HG02938 (cell line): Measurements from ENCODE around the gene AGR2.
"Not testable (repeated sequence)": the region's sequence is repeated elsewhere in the genome, so short reads cannot be mapped to it uniquely, and the experiment has no call there.

Source experiments
- ATAC-seq: cut with Tn5 transposase; IDR thresholded peaks from one replicate; pipeline ENCODE4 v1.9.1; 2021; ENCODE audit warnings: mild to moderate bottlenecking, moderate library complexity; ENCODE audit not compliant: unreplicated experiment

Gene AGR2

GRCh38 chr7:16774986-16775385 is 29.8 kb downstream of the AGR2 start:
- ATAC-seq = no peak

DNA sequence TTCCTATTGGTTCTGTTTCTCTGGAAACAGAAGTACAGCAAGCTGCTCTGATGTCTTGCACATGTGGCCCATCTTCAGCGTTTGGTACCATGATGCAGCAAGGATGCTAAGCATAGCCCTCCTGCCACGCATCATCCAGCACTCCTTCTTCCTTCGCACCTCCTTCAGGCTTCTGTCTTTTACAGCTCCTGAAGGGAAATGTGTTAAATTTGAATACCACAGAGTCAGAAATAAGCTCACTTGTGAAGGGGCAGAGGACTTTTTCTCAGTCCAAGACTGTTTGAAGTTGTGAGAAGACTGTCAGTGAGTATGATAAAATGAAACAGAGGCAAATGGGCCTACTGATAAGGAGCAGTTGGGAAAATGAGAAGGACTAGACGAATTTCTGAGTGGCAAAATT is 30.5 kb downstream of the AGR2 start:
- no peak for ATAC-seq

GRCh38 chr7:16773884-16774283 is 30.9 kb downstream of the AGR2 start:
- ATAC-seq = no peak

GRCh38 chr7:16773326-16773725 is 31.5 kb downstream of the AGR2 start:
- ATAC-seq = no peak

GRCh38 chr7:16770657-16771329 is 34.0 kb downstream of the AGR2 start:
- ATAC-seq = no peak

DNA sequence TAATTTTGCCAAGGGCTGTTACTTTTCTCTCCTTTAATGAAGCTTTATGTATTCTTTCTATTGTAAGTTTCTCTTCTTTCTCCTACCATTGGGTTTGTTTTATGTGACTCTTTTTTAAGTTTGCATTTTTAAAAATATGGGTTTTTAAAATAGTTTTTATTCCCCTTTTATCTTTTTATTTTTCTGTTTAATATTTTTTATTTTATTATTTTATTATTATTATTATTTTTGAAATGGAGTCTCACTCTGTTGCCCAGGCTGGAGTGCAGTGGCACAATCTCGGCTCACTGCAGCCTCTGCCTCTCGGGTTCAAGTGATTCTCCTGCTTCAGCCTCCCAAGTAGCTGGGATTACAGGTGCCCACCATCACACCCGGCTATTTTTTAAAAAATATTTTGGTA is 34.8 kb downstream of the AGR2 start:
- ATAC-seq = not testable (repeated sequence)

DNA sequence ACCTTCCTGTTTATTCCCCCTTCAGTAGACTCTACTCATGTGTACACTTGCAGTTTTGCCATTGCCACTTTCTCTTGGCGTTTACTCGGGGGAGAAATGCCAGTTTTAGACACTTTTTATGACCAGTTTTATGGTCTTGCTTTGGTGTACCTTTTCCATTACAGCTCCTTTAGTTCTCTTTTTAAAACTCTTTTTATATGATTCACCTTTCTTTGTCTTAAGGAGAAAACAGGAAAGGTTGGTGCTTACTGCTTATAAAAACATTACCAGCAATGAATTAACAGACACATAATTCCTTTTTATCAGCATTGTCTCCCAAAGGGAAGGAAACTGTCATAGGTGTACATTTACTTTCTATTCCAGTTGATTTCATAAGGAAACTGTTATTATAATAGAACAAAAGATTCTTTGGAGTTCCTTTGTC is 39.4 kb downstream of the AGR2 start:
- no peak for ATAC-seq

GRCh38 chr7:16764942-16765341 is 39.9 kb downstream of the AGR2 start:
- ATAC-seq = no peak

- no peak for ATAC-seq
These were observed 42.6 kb downstream of the AGR2 start for GRCh38 chr7:16762177-16762576.

DNA sequence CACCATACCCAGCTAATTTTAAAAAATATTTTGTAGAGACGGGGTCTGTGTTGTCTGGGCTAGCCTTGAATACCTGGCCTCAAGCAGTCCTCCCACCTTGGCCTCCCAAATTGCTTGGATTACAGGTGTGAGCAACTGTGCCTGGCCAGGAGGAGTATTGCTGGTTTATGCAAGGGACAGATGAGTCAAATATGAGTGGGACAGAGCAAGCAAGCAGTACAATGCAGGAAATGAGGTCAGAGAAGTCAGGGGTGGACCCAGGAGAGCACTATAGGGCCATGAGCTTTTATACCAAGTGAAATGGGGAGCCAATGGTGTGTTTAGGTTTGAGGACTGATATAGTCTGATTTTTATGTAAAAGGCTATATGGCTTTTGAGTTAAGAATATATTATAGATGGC is 45.0 kb downstream of the AGR2 start:
- ATAC-seq = no peak

DNA sequence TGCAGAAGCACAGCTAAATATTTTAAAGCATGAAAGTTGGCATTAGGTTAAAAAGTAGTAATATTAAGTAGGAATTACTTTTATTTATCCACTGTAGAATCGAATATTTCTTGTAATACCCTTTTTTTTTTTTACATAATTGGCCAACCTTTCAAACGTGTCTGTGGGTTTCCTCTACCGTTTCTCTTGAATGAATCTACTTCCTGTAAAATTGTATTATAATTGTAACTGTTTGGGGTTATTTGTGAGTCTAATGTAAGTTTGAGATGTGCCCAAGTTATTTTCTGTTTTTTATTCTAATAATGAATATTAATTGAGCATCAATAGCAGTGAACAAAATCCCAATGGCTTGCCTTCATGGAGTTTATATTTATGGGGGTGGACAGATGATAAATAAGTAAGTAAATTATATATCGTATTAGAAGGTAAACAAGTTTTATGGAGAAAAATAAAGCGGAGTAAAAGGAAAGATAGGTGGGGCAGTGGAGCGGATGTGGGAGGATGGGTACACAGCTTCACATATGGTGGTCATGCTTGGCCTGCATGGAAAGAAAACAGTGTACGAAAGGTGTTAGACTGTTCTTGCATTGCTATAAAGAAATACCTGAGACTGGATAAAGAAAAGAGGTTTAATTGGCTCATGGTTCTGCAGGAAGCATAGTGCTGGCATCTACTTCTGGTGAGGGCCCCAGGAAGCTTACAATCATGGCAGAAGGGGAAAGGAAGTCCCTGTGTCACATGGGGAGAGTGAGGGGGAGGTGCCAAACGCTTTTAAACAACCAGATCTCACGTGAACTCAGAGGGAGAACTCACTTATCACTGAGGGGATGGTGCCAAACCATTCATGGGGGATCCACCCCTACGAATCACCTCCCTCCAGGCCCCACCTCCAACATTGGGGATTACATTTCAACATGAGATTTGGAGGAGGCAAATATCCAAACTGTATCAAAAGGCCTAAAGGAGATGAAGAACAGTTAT is 45.9 kb downstream of the AGR2 start:
- no peak for ATAC-seq

GRCh38 chr7:16758036-16758435 is 46.8 kb downstream of the AGR2 start:
- ATAC-seq = no peak

- no peak for ATAC-seq
These were observed 49.4 kb downstream of the AGR2 start for GRCh38 chr7:16755397-16755796.

GRCh38 chr7:16754856-16755317 is 49.9 kb downstream of the AGR2 start:
- ATAC-seq = no peak

DNA sequence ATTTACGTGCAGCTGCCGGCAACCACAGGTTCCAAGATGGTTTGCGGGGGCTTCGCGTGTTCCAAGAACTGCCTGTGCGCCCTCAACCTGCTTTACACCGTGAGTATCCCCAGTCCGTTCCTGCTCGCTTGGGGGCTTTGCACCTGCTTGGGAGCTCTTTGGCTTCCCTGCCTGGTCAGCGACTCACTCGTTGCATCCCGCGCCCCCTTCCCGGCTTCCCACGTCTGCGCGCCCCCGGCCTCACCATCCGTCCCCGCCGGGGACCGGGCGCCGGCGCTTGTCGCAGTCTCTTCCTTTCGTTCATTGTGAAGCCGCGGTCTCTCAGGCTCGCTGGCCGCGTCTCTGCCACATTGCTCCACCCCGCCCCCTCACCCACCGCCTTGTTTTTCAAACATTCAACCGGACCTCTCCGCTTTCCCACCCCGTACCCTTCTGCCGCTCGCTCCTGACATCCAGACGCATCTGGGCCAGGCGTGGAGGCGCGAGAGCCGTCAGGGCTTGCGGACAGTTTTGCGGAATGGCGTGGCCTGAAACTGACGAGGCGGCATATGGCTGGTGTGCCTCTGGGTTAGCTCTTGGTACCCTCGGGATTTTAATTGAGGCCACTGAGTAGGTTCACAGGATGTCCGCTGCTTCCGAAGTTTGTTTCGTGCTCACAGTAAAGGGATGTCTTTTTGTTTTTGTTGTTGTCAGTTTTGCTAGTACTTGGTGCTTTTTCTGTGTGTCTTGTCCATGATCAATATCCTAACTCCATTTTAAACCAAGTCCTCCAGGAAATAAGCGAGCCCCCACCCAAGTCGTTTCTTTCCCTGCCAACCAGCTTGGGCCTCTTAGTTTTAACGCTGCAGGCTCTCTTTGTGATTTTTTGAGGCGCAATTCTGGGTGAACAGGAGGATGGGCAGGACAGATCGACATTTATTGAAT is 50.6 kb downstream of the AGR2 start:
- ATAC-seq = peak; percentile 27

DNA sequence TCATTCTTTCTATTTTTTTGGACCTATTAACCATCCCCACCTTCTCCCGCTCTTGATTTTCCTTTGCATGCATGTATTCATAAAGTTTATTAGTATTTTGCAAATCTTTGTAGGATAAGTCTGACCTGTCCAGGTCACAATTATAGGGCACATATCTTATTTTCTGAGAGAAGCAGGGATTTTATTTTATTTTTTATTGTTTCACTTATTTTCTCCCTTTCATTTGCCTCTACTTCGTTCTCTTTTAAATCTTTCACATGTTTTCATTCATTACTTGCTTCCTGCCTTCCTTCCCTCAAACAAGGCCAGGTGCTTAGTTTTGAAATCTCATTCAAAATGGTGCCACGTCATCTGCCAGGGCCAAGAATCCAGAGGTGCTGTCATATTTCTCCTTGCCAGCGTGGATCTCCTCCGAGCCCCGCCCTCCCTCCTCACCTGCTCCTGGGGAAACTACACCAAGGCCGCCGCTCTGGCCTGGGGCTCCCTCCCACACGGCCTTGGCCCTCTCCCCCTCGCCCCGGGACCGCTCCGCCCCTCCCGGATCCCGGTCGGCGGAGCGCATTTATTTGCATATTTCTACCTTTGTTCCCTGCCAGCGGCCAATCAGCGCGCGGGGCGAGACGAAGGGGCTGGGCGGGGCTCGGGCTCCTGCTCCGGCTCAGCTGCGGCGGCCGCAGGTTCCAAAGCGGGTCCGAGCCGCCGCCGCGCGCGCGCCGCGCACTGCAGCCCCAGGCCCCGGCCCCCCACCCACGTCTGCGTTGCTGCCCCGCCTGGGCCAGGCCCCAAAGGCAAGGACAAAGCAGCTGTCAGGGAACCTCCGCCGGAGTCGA is 51.5 kb downstream of the AGR2 start, which contains the start of gene TSPAN13:
Gene TSPAN13 (plus strand): TSS at position 654 of the 830 bp plus-strand sequence. CDS start 213 bp downstream, outside the sequence.
- ATAC-seq = peak; percentile 53

DNA sequence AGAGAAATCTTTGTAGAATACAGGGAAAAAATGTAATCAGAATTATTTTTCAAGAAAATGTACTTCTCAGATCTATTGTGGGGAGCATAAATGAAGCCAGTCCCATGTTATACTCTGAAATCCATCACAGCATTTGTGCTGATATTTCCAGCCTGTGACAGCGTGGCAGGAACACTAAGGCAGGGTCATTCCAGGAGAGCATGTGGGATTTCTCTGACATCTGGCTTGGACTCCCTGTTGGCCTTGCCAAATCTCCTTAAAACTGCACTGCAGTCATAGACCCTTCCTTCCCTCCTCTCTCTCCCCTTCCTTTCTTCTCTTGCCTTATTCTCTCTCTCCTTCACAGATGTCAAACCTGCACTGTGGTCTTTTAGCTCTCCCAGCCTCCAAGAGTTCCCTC is 57.7 kb downstream of the AGR2 start:
- no peak for ATAC-seq

GRCh38 chr7:16745645-16746044 is 59.2 kb downstream of the AGR2 start:
- no peak for ATAC-seq

DNA sequence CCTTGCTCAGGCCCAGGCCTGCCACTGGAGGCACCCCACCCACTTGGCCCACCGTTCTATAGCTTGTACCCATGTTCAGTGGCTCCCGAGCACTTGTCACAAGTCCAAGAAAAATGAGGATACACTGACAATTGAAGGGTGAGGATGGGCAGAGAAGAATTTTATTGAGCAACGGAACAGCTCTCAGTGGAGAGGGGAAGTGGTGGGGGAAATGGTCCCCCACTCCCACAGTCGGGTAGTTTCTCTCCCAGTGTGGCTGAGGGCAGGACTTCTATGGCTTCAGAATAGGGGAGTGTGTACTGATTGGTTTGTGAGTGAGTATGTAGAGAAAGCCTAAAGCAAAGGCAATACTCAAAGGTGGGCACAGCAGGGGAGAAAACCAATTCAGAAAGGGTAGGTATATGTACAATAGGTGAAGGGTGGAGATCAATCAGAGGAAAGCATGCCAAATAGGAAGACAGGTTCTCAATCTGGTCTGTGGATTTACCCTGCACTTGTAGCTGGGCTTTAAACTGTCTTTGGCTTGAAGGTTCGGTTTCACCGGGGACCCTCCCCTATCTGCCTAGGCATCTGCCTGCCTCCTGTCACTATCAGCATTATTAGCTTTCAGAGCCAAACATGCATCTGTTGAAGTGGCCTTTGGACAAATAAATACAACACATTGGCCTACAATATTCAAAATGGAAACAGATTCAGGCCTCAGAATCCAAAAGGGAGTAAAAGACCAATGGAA is 60.1 kb downstream of the AGR2 start:
- no peak for ATAC-seq
